Liver (tissue), 3 donors: ENCODE results near the gene LRRC4B.

Experiments
- EGR1 ChIP-seq, 2 donors: IDR thresholded peaks; 2 replicates each; pipeline ENCODE4 v1.6.1; 2016 to 2018; ENCODE audit warnings: antibody characterized with exemption in 2 of 2, low read depth in 2 of 2
- FOXA1 ChIP-seq: IDR thresholded peaks from 2 replicates; pipeline ENCODE4 v1.6.1; 2016; ENCODE audit warnings: antibody characterized with exemption
- GABPA ChIP-seq, 2 donors: IDR thresholded peaks in 1 of 2; conservative IDR thresholded peaks in 1 of 2; 2 replicates each; pipeline ENCODE4 v1.6.1; 2016; ENCODE audit warnings: antibody characterized with exemption in 2 of 2, mild to moderate bottlenecking in 1 of 2, moderate library complexity in 1 of 2
- HNF4A ChIP-seq, 2 donors: conservative IDR thresholded peaks; 2 replicates each; pipeline ENCODE4 v1.6.1; 2016; ENCODE audit warnings: antibody characterized with exemption in 2 of 2, mild to moderate bottlenecking in 2 of 2
- JUND ChIP-seq, 2 donors: IDR thresholded peaks; 2 replicates each; pipeline ENCODE4 v1.6.1; 2016; ENCODE audit warnings: antibody characterized with exemption in 2 of 2
- RAD21 ChIP-seq, 2 donors: IDR thresholded peaks; 2 replicates each; pipeline ENCODE4 v1.6.1; 2016; ENCODE audit warnings: antibody characterized with exemption in 2 of 2, mild to moderate bottlenecking in 2 of 2
- SP1 ChIP-seq: IDR thresholded peaks from 2 replicates; pipeline ENCODE4 v1.6.1; 2018; ENCODE audit warnings: antibody characterized with exemption, mild to moderate bottlenecking
- TAF1 ChIP-seq: conservative IDR thresholded peaks from 2 replicates; pipeline ENCODE4 v1.6.1; 2016; ENCODE audit warnings: antibody characterized with exemption, mild to moderate bottlenecking
- YY1 ChIP-seq: IDR thresholded peaks from 2 replicates; pipeline ENCODE4 v1.6.1; 2016; ENCODE audit warnings: antibody characterized with exemption, mild to moderate bottlenecking
- TF ChIP-seq, protein P1 (sequence below): fragments of 150-350 bp; IDR thresholded peaks from 2 replicates; pipeline ENCODE4 v1.5.1; 2017; ENCODE audit warnings: improper control_type of control experiment, low read depth, low read length; ENCODE audit not compliant: missing input control
- TF ChIP-seq, protein P2 (sequence below): IDR thresholded peaks from 2 replicates; pipeline ENCODE4 v1.6.1; 2016; ENCODE audit warnings: antibody characterized with exemption, mild to moderate bottlenecking
- TF ChIP-seq, protein P3 (sequence below): IDR thresholded peaks from 2 replicates; pipeline ENCODE4 v1.6.1; 2016; ENCODE audit warnings: antibody characterized with exemption
- TF ChIP-seq, protein P4 (sequence below): IDR thresholded peaks from 2 replicates; pipeline ENCODE4 v1.6.1; 2016; ENCODE audit warnings: antibody characterized with exemption
- TF ChIP-seq, protein P5 (sequence below): IDR thresholded peaks from 2 replicates; pipeline ENCODE4 v1.6.1; 2016; ENCODE audit warnings: antibody characterized with exemption
- donor health status: healthy.
- donor health status: healthy.

DNA sequence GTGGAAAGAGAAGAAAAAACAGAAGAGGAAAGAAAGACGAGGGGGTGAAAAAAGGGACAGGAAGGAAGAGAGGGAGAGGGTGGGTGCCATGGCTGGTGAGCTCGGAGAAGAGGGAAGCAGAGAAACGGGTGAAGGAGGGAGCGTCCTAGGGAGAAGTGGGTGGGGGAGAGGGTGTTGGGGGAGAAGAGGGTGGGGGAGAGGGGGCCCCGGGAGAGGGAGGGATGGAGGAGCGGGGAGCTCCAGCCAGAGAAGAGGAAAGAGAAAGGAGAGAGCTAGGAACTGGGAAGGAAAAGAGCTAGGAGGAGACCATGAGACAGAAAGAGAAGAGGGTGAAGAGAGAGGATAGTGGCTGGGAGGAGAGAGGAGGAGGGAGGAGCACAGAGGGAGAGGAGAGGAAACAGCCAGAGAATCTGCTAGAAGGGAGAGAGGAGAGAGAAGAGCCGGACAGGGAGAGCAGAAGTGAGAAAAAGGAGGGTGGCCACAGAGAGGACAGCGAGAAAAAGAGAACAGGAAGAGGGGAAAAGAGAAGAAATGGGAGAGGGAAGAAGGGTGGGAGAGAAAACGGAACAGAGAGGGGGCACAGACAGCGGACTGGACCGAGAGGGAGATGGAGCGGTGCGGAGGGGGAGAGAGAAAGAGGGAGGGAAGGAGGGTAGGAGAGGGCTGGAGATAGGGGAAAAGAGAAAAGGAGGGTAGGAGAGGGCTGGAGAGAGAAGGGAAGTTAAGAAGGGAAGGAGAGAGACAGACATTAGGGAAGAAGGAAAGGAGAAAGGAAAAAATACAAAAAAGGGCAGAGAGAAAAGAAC lies 79.6 kb downstream of the LRRC4B start:
- TF ChIP-seq TAF1 (no peak), JUND (IDR thresholded peaks at IDR 0.05) (no peak), EGR1 (IDR thresholded peaks at IDR 0.05; ENCODE audit: low read depth in 2 of 2) (no peak), HNF4A (conservative IDR thresholded peaks at IDR 0.05) (no peak), RAD21 (IDR thresholded peaks at IDR 0.05) (no peak), YY1 (no peak), SP1 (no peak), GABPA (IDR thresholded peaks at IDR 0.05 in 1 of 2, conservative IDR thresholded peaks at IDR 0.05 in 1 of 2) (no peak), FOXA1 (no peak)
- TF ChIP-seq, protein P1, sequence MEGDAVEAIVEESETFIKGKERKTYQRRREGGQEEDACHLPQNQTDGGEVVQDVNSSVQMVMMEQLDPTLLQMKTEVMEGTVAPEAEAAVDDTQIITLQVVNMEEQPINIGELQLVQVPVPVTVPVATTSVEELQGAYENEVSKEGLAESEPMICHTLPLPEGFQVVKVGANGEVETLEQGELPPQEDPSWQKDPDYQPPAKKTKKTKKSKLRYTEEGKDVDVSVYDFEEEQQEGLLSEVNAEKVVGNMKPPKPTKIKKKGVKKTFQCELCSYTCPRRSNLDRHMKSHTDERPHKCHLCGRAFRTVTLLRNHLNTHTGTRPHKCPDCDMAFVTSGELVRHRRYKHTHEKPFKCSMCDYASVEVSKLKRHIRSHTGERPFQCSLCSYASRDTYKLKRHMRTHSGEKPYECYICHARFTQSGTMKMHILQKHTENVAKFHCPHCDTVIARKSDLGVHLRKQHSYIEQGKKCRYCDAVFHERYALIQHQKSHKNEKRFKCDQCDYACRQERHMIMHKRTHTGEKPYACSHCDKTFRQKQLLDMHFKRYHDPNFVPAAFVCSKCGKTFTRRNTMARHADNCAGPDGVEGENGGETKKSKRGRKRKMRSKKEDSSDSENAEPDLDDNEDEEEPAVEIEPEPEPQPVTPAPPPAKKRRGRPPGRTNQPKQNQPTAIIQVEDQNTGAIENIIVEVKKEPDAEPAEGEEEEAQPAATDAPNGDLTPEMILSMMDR, result no peak
- TF ChIP-seq, protein P2, sequence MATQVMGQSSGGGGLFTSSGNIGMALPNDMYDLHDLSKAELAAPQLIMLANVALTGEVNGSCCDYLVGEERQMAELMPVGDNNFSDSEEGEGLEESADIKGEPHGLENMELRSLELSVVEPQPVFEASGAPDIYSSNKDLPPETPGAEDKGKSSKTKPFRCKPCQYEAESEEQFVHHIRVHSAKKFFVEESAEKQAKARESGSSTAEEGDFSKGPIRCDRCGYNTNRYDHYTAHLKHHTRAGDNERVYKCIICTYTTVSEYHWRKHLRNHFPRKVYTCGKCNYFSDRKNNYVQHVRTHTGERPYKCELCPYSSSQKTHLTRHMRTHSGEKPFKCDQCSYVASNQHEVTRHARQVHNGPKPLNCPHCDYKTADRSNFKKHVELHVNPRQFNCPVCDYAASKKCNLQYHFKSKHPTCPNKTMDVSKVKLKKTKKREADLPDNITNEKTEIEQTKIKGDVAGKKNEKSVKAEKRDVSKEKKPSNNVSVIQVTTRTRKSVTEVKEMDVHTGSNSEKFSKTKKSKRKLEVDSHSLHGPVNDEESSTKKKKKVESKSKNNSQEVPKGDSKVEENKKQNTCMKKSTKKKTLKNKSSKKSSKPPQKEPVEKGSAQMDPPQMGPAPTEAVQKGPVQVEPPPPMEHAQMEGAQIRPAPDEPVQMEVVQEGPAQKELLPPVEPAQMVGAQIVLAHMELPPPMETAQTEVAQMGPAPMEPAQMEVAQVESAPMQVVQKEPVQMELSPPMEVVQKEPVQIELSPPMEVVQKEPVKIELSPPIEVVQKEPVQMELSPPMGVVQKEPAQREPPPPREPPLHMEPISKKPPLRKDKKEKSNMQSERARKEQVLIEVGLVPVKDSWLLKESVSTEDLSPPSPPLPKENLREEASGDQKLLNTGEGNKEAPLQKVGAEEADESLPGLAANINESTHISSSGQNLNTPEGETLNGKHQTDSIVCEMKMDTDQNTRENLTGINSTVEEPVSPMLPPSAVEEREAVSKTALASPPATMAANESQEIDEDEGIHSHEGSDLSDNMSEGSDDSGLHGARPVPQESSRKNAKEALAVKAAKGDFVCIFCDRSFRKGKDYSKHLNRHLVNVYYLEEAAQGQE, result no peak
- TF ChIP-seq, protein P3, sequence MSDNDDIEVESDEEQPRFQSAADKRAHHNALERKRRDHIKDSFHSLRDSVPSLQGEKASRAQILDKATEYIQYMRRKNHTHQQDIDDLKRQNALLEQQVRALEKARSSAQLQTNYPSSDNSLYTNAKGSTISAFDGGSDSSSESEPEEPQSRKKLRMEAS, result no peak
- TF ChIP-seq, protein P4, sequence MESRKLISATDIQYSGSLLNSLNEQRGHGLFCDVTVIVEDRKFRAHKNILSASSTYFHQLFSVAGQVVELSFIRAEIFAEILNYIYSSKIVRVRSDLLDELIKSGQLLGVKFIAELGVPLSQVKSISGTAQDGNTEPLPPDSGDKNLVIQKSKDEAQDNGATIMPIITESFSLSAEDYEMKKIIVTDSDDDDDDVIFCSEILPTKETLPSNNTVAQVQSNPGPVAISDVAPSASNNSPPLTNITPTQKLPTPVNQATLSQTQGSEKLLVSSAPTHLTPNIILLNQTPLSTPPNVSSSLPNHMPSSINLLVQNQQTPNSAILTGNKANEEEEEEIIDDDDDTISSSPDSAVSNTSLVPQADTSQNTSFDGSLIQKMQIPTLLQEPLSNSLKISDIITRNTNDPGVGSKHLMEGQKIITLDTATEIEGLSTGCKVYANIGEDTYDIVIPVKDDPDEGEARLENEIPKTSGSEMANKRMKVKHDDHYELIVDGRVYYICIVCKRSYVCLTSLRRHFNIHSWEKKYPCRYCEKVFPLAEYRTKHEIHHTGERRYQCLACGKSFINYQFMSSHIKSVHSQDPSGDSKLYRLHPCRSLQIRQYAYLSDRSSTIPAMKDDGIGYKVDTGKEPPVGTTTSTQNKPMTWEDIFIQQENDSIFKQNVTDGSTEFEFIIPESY, result no peak
- TF ChIP-seq, protein P5, sequence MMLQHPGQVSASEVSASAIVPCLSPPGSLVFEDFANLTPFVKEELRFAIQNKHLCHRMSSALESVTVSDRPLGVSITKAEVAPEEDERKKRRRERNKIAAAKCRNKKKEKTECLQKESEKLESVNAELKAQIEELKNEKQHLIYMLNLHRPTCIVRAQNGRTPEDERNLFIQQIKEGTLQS, result no peak
